GM21423 (cell line): Measurements from ENCODE around the gene KLC1.

Experiments
- ATAC-seq: cut with Tn5 transposase; IDR thresholded peaks from one replicate; pipeline ENCODE4 v1.9.1; 2021; ENCODE audit warnings: mild to moderate bottlenecking, moderate library complexity; ENCODE audit not compliant: unreplicated experiment

The KLC1 gene

GRCh38 chr14:103732868-103733620 lies 104.0 kb downstream of the KLC1 start:
- no peak for ATAC-seq

DNA sequence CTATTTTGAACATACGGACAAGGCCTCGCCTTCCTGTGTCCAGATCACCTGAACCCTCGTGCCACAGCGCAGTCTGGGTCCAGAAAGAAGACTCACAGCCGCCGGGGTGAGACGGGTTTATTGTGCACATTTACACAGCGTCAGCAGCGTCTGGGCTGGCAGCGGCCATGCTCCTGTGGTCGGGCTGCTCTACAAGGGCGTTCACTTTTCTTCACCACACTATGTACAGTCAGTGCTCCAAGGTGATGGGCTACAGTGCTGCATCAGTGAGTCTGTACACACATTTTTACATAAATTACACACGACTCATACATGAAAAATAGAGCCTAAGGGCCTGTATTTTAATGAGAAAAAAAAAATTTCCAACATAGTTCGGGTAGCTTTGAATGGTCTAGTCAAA lies 104.6 kb downstream of the KLC1 start:
- no peak for ATAC-seq

- ATAC-seq = no peak
Observed at GRCh38 chr14:103734081-103734888, 105.3 kb downstream of the KLC1 start.

DNA sequence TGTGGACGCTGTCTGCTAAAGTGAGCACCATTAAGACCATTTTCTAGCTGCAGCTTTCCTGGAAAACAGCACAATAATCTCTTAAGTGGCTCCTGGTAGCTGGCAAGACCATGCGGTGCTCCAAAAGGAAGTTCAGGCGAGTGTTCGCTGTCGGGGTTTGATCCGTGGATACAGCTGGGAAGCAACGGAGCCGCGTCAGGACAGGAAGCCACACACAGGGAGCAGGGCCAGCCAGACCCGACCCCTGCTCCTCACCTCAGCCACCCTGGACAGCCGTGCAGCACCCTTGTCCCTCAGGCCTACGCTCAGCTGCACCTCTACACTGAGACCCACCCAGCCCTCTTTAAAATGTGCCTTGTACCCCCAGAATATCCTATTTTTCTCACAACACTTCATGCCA lies 106.0 kb downstream of the KLC1 start:
- no peak for ATAC-seq

GRCh38 chr14:103735439-103735814 lies 106.4 kb downstream of the KLC1 start:
- ATAC-seq = no peak

GRCh38 chr14:103735815-103736545 lies 107.0 kb downstream of the KLC1 start:
- no peak for ATAC-seq

DNA sequence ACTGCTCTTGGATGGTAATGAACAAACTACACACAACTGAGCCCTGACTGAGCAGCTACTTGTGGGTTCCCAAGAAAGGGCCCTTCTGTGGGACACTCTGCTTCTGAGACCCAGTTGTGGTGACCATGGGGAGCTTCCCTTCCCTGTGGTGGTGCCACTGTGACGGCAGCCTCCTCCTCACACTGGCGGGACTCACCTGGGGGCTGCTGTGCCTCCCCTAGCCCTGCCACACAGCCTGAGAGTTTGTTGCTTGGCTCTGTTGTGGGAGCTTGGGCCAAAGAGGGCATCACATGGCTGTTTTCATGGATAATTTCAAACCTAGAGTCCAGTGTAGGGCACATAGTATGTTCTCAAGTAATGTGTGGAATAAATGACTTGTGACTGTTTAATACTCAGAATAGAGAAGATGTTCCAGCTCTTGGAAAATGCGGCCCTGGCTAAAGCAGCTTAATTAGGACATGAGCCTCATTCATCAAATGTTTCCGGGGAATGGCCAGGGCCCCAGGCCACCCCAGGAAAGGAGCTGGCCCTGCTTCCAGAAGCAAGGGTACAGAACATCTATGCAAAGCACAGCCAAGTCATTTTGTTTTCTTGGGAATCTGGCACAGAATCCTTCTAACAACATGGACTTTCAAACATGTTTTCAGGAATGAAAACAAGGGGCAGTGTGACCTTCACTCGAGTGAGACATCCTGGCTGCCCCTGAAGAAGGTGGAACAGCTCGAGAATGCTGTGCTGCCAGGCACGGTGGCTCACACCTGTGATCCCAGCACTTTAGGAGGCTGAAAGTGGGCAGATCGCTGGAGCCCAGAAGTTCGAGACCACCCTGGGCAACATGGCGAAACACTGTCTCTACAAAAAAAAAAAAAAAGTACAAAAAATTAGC lies 107.8 kb downstream of the KLC1 start:
- no peak for ATAC-seq

DNA sequence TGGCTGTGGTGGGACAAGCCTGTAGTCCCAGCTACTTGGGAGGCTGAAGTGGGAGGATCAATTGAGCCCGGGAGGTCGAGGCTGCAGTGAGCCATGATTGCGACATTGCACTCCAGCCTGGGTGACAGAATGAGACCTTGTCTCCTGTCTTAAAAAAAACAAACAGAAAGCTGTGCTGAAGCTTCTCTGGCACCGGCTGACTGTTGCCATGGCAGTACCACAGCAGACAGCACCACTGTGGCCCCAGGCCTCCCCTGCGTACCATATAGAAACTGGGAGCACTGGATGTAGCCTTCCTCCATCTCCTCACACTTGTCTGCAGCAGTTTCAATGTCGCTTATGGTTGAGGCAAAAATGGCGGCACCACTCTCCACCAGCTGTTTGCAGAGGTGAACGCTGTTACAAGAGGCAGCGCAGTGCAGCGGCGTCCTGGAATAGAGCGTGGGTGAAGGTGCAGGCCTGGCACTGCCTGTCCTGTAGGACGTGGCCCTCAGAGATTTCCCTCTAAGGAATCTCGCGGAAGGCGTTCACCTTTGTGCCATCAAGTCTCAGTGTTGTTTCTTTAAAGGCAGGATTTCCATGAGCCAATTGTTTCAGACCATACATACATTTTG lies 108.5 kb downstream of the KLC1 start:
- ATAC-seq = no peak

- no peak for ATAC-seq
Observed at GRCh38 chr14:103738166-103738565, 109.2 kb downstream of the KLC1 start.

DNA sequence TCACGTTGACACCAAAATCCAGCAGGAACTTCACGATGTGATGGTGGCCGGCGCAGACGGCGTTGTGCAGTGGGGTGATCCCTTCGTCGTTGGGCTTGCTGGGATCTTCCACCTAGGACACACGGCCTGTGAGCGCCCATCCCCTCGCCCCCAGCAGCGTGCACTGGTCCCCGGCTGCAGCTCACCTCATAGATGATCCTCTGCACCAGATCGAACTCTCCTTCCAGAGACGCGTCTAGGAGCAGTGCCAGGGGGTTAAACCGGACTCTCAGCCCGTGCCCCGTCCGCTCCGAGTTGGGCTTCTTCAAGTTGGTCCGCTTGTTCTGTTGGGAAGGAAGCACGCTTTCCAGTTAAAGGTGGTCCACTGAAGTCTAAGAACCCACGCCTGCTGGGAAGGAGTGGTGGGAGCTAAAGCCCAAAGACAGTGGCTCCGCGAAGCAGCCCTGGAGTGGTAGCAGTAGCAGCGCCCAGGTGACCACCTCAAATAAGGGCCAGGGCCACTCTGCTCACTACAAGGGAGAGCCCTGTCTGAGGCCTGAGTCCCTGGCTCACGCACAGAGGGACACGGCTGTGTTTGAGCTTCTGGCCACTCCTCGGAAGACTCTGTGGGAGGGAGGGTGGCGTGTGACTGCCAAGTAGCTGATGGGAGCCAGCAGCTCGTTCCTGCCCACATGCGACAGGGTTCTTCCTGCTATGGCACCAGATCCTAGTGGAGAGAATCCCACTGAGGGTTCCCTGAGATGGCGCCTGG lies 109.9 kb downstream of the KLC1 start:
- ATAC-seq = no peak

DNA sequence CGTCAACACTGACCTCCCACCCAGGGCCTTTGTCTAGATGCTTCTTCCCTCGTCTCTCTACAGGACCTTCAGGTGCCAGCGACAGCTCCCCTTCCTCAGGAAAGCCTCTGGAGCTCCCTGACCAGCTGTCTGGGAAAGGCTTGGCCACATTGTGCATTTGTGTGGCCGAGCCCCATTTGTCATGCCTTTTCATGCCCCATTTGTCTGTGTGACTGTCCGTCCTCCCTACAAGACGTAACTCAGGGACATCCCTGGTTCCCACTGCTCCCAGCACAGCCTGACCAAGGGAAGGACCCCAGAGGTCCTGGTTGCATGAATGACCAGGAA lies 110.4 kb downstream of the KLC1 start:
- no peak for ATAC-seq

DNA sequence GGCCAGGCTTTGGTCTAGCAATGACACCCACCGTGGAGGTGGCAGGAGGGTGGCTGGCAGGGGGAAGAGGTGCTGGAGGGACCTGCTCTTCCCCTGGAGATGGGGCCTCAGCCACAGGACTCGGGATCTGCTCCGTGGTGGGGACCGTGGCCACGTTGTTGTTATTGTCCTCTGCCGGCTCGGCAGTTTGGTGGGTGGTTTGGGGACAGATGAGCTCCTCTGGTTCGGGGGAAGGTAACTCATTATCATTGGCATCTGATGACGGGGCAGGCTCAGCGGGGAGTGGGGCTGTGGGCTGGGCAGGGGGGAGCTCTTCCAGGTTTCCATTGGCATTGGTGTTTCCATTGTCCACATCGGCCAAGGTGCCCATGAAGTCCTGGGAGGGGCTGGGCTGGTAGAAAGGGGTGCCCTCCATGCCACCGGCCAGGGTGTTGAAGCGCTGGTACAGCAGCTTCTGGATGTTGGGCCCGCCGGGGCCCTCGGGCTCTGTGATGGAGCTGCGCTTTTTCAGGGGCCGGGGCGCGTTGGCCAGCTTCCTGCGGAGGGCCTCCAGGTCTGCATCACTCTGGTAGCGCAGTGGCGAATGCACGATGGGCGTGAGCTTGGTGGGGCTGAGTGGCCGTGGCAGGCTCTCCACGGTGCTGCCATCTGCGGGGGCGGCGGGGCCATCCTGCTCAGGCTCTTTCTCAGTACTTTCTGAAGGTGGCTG lies 110.9 kb downstream of the KLC1 start:
- ATAC-seq = no peak

- ATAC-seq = no peak
Observed at GRCh38 chr14:103740991-103741689, 112.1 kb downstream of the KLC1 start.

- ATAC-seq = no peak
Observed at GRCh38 chr14:103741876-103742275, 112.9 kb downstream of the KLC1 start.

- ATAC-seq = no peak
Observed at GRCh38 chr14:103742499-103743255, 113.7 kb downstream of the KLC1 start.

DNA sequence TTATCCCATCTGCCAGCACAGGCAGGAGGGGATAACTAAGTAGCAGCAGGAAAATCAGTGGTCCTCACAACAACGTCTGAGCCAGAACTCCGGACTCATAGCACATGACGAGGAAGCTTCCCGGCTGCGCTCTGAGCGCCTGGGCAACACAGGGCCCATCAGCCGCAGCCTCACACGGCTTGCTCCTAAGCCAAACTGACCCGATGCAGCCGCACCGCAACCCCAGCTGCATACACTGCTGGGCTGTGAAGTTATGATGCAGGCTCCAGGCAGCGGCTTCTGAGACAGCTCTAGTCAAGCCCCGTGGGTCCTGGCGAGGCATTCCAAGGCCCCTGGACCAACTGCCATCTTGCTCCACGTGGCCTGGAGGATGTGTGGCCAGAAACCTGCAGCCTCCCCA lies 114.7 kb downstream of the KLC1 start:
- no peak for ATAC-seq

DNA sequence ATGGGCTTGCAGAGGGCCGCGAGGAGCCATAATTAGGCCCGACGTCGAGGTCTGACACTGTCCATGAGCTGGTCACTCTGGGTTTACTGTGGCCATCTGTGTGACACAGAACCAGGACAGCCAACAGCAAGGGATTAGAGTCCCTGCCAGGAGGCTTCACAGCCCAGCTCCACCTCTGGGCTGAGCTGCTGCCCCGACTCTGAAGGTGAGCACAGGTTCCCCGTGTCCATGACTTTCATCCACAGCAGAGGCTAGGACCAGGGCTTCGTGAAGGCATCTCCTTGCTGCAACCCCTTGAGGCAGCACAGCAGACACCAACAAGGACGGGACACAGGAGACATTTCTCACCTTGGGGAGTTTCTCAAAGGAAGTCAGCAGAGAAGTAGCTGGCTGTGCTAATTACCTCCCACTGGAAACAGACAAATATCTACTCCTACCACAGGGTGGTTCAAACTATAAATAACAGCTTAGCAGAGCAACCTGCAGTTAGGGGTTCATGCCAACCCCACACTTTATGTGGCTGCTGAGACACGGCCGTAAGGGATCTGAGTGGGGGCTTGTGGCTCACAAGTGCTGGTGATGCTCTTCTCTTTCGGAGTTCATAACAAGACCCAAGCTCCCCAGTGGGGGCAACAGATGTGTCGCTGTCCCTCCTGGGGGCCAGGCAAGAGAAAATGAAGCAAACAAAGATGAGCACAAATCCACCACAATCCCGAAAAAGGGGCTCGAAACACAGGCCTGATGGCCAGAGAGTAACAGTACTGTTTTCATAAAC lies 115.8 kb downstream of the KLC1 start:
- no peak for ATAC-seq
